NCI-H524 (cell line): ENCODE data around the gene NAALADL2.

Source experiments
- DNase-seq, 2 experiments: peaks; one replicate each; lab custom pipeline; 2025; lab: John Stamatoyannopoulos, UW

Gene NAALADL2

DNA sequence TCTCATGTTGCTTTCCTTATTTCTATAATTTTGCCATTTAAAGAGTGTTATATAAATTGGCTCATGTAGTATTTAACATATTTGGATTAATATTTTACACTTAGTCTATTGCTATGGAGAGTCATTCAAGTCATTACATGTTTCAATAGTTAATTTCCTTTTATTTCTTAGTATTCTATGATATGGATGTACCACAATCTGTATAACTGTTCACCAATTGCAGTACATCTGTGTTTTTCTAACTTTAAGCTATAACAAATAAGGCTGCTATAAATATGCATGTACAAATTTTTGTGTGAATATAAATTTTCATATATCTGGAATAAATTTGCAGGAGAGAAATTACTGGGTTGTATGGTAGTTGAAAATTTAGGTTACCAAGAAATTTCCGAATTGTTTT, 993.4 kb downstream of the NAALADL2 start:
- no peak for DNase-seq

DNA sequence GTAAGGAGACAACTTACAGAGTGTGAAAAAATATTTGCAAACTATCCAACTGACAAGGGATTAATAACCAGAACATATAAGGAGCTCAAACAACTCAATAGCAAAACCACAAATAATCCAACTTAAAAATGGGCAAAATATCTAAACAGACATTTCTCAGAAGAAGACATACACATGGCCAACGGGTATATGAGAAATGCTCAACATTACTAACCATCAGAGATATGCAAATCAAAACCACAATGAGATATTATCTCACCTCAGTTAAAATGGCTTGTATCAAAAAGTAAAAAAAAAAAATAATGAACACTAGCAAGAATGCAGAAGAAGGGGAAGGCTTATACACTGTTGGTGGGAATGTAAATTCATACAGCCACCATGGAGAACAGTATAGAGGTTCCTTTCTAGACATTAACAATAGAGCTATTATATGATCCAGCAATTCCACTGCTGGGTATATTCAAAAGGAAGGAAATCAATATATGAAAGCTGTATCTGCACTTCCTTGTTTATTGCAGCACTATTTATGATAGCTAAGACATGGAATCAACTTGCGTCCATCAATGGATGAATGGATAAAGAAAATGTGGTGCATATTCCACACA, 998.6 kb downstream of the NAALADL2 start:
- no peak for DNase-seq
